WTC11 (cell line): ENCODE data around the gene LINC00237. TPM values are rescaled to one million over a fixed set of nuclear protein-coding genes. Genes with fewer than 3 reads are reported as not detected.
A peak's percentile ranks its signal among the peaks of the same experiment; 100 is the strongest.

Experiments used
- ATAC-seq: fragments of 200-7000 bp; cut with Tn5 transposase; 2 replicates; pipeline ENCODE4 v1.10.0; 2021; ENCODE audit warnings: mild to moderate bottlenecking, moderate library complexity
- Bru-seq: library from RNA; stranded (reverse); fragments of 400-500 nt; gene quantifications from one replicate; lab custom pipeline; 2021; lab: Mats Ljungman, UMichigan
- CTCF ChIA-PET: fragments of 300-600 bp; sonication (Branson Sonifier 250); formaldehyde crosslinking; loops from one replicate; lab custom pipeline; 2021; ENCODE audit warnings: antibody characterized with exemption; lab: Charles Lee
- POLR2A ChIA-PET: fragments of 350-600 bp; sonication (Branson Sonifier 250); formaldehyde crosslinking; loops from one replicate; lab custom pipeline; 2021; ENCODE audit warnings: antibody characterized with exemption; lab: Charles Lee
- DNase-seq: peaks from one replicate; pipeline ENCODE4 v3.0.0; 2021; ENCODE audit warnings: low spot score
- H3K27ac Mint-ChIP-seq: 2 replicates; pipeline ENCODE4 v1.8.0; 2021; ENCODE audit warnings: mixed read lengths
- H3K27me3 Mint-ChIP-seq: 2 replicates; pipeline ENCODE4 v1.8.0; 2021; ENCODE audit warnings: low read depth, mild to moderate bottlenecking, moderate library complexity, mixed read lengths
- H3K36me3 Mint-ChIP-seq: 2 replicates; pipeline ENCODE4 v1.8.0; 2021; ENCODE audit warnings: mixed read lengths
- H3K4me1 Mint-ChIP-seq: 2 replicates; pipeline ENCODE4 v1.8.0; 2022; ENCODE audit warnings: mixed read lengths
- H3K4me3 Mint-ChIP-seq: 2 replicates; pipeline ENCODE4 v1.8.0; 2021; ENCODE audit warnings: mild to moderate bottlenecking, moderate library complexity, mixed read lengths
- H3K9me3 Mint-ChIP-seq: 2 replicates; pipeline ENCODE4 v1.8.0; 2021; ENCODE audit warnings: mixed read lengths
- ATF6 ChIP-seq: sonication (generic); formaldehyde crosslinking; IDR thresholded peaks from 2 replicates; pipeline ENCODE4 v1.8.1; 2023; ENCODE audit warnings: mild to moderate bottlenecking, missing genetic modification reagents
- E2F5 ChIP-seq: sonication (generic); formaldehyde crosslinking; IDR thresholded peaks from 2 replicates; pipeline ENCODE4 v1.8.1; 2022; ENCODE audit warnings: mild to moderate bottlenecking, moderate library complexity, missing genetic modification reagents
- ELF4 ChIP-seq: sonication (generic); formaldehyde crosslinking; IDR thresholded peaks from 2 replicates; pipeline ENCODE4 v1.8.1; 2022; ENCODE audit warnings: low read depth, mild to moderate bottlenecking, moderate library complexity, missing genetic modification reagents
- FOXK1 ChIP-seq: sonication (generic); formaldehyde crosslinking; IDR thresholded peaks from 2 replicates; pipeline ENCODE4 v1.8.0; 2022; ENCODE audit warnings: mild to moderate bottlenecking, moderate library complexity, missing genetic modification reagents
- FOXP4 ChIP-seq: sonication (generic); formaldehyde crosslinking; IDR thresholded peaks from 2 replicates; pipeline ENCODE4 v1.8.0; 2022; ENCODE audit warnings: mild to moderate bottlenecking, missing genetic modification reagents
- JUN ChIP-seq: sonication (generic); formaldehyde crosslinking; IDR thresholded peaks from 2 replicates; pipeline ENCODE4 v1.8.0; 2023; ENCODE audit warnings: mild to moderate bottlenecking, missing genetic modification reagents
- MYBL2 ChIP-seq: sonication (generic); formaldehyde crosslinking; IDR thresholded peaks from 2 replicates; pipeline ENCODE4 v1.8.1; 2023; ENCODE audit warnings: mild to moderate bottlenecking, moderate library complexity, missing genetic modification reagents
- NFATC4 ChIP-seq: fragments of 250-450 bp; sonication (Bioruptor Pico); IDR thresholded peaks from 2 replicates; pipeline ENCODE4 v1.9.0; 2021; ENCODE audit warnings: mild to moderate bottlenecking
- NFYB ChIP-seq: sonication (generic); formaldehyde crosslinking; conservative IDR thresholded peaks from 2 replicates; pipeline ENCODE4 v1.8.0; 2022; ENCODE audit warnings: low read depth, missing genetic modification reagents
- NR1H2 ChIP-seq: sonication (generic); formaldehyde crosslinking; IDR thresholded peaks from 2 replicates; pipeline ENCODE4 v1.9.0; 2021; ENCODE audit warnings: mild to moderate bottlenecking, moderate library complexity, missing genetic modification reagents
- PREB ChIP-seq: sonication (generic); formaldehyde crosslinking; IDR thresholded peaks from 2 replicates; pipeline ENCODE4 v1.8.1; 2022; ENCODE audit warnings: mild to moderate bottlenecking, missing genetic modification reagents, moderate library complexity, borderline replicate concordance
- SMAD3 ChIP-seq: sonication (generic); formaldehyde crosslinking; IDR thresholded peaks from 2 replicates; pipeline ENCODE4 v1.8.0; 2022; ENCODE audit warnings: missing genetic modification reagents, mild to moderate bottlenecking, borderline replicate concordance
- USF1 ChIP-seq: sonication (generic); formaldehyde crosslinking; IDR thresholded peaks from 2 replicates; pipeline ENCODE4 v1.8.0; 2022; ENCODE audit warnings: mild to moderate bottlenecking, missing genetic modification reagents
- ZNF281 ChIP-seq: sonication (generic); formaldehyde crosslinking; IDR thresholded peaks from 2 replicates; pipeline ENCODE4 v1.8.0; 2023; ENCODE audit warnings: mild to moderate bottlenecking, missing genetic modification reagents
- long read RNA-seq, 3 experiments: library from RNA in 1 of 3; library from capped mRNA in 1 of 3; library from polyadenylated mRNA in 1 of 3; unstranded in 2 of 3; stranded (forward) in 1 of 3; transcript quantifications; one replicate each; pipeline ENCODE4 v2.0.0, GENCODE V29; 2021
- total RNA-seq: library from RNA; stranded (reverse); gene quantifications from 3 replicates; pipeline ENCODE4 v1.2.3, GENCODE V29; 2021

Gene LINC00237
- 0.78 to 3.1 TPM (median 0.80 TPM) in 3 replicates for total RNA-seq
- Bru-seq, nascent RNA = percentile 43 among the genes with signal in this experiment
- long read RNA-seq, experiment 1, partial matches to known transcripts = 0 of 6 reads
- long read RNA-seq, experiment 1, other reads (novel, unspliced or antisense) = 5 of 6 reads
- long read RNA-seq, experiment 2, partial matches to known transcripts = 0 of 1 reads
- long read RNA-seq, experiment 2, other reads (novel, unspliced or antisense) = 0 of 1 reads
- long read RNA-seq, experiment 3, partial matches to known transcripts = 0 of 2 reads
- long read RNA-seq, experiment 3, other reads (novel, unspliced or antisense) = 1 of 2 reads

- no peak for TF ChIP-seq FOXK1 (CRISPR knock-in tag)
- no peak for TF ChIP-seq JUN (CRISPR knock-in tag)
- no peak for TF ChIP-seq ELF4 (CRISPR knock-in tag)
- TF ChIP-seq MYBL2 = no peak
- no peak for TF ChIP-seq ATF6 (CRISPR knock-in tag)
- TF ChIP-seq NR1H2 = no peak
- TF ChIP-seq NFATC4 (CRISPR knock-in tag) = no peak
- TF ChIP-seq E2F5 (CRISPR knock-in tag) = no peak
- TF ChIP-seq SMAD3 (CRISPR knock-in tag) = no peak
- TF ChIP-seq USF1 = no peak
- no peak for TF ChIP-seq PREB (CRISPR knock-in tag)
- TF ChIP-seq FOXP4 (CRISPR knock-in tag) = peak; percentile 24; the same call in 1 of the 2 replicates
- TF ChIP-seq ZNF281 (CRISPR knock-in tag) = 0 out of 2 replicates have a peak, but pooled peaks have one; percentile 58
- TF ChIP-seq NFYB (CRISPR knock-in tag) = no peak
- ATAC-seq (no peak), DNase-seq (no peak)
- Mint-ChIP-seq H3K9me3 (no peaks in the 10 kb centered on the region), H3K4me1 (peaks cover 44% of the 10 kb centered on the region), H3K27me3 (peaks cover 75% of the 10 kb centered on the region), H3K4me3 (peak within 1 kb of the TSS; percentile 82), H3K36me3 (no peaks in the 10 kb centered on the region), H3K27ac (no peak within 1 kb of the TSS)
- CTCF ChIA-PET = interaction anchor here (1.0 to 2.5 kb wide), 4 partner anchors 8 to 399 kb away, joined by 4 to 7 read pairs (median 6); no protein-coding TSS in a partner anchor
- POLR2A ChIA-PET = no interaction called here
Measured at GRCh38 chr20:21106171-21107017, at the start of gene LINC00237. Gene LINC00237, minus strand, starts transcription at chr20:21106358.
